ENCODE results near the gene GPRASP2. TPM values are rescaled to one million over a fixed set of nuclear protein-coding genes. Genes with fewer than 3 reads are reported as not detected.

The GPRASP2 gene
- total RNA-seq, 1 donor from 2014 or later = 17.7 TPM

DNA sequence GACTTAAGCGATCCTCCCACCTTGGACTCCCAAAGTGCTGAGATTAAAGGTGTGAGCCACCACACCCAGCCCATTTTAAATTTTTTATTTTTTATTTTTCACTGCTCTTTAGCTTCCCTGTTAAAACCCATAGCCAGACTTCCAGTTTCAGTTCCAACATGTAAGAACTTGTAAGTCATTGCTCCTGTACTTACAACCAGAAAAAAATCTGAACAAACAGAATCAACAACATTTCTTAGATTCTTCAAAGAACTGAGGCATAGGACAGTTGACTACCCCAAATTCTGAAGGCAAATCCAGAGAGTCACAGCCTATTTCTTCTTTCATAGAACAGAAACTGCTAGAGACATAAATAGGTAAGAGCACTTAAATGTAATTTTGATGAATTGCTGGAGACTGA is 16.4 kb downstream of the GPRASP2 start:
- intact Hi-C loops (cut with DNase I) = no loop called here
- no peak for DNase-seq (ENCODE audit: low spot score)

DNA sequence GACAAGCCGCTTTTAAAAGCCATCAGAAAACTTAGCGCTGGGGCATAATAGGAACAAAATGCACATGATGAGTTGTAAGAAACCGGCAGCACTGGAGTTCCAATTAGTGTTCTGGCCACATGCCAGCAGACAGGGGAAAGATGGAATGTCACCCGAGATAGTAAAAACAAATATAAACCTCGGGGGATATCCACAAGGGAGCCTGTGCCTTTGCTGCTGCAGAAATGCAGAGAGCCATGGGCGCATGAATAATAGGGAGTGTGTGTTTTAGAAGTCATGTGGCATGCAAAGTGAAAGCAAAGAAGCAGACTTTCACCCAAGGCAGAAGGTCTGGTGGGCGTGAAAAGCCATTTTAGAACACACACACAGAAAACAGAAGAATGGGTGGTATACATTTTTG is 27.4 kb downstream of the GPRASP2 start:
- no peak for DNase-seq (ENCODE audit: low spot score)
- intact Hi-C loops (cut with DNase I) = no loop called here

DNA sequence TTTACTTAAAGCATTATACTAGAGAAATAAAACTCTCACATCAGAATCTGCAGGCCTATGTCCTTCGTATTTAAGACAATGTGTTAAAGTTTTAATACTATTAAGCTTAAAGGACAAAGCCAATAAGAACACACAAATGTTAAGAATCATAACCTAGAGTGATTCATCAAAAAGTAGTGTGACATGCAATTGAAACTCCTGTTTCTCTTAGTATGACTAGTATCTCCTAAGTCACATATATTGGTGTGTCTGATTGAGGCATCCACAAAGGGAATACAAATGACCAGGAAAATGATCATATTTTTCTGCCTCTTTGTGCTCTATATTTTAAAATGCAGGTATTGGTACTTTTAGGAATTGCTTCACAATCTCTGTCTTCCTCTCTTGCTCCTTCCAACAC is 32.1 kb downstream of the GPRASP2 start:
- no peak for DNase-seq (ENCODE audit: low spot score)

DNA sequence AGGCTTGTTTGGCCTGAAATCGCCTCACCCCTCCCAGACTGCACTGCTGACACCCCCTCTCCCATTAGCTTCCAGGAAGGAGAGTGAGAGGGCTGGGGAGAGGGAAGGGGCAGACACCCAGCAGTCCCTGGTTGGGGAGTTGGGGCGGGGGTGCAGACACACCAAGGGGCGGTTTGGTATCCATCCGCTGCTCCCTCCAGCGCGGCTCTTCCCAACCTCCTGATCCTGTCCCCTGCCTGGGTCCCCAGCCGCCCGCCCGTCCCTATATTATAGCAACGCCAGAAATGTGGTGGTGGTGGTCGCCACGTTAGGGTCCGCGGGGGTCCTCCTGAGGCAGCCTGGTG is 33.2 kb downstream of the GPRASP2 start:
- no peak for DNase-seq (ENCODE audit: low spot score)
- intact Hi-C loops (cut with DNase I) = no loop called here

More for the DNA sequence above, 32.1 kb downstream of the GPRASP2 start:
- intact Hi-C loops (cut with DNase I) = no loop called here

DNA sequence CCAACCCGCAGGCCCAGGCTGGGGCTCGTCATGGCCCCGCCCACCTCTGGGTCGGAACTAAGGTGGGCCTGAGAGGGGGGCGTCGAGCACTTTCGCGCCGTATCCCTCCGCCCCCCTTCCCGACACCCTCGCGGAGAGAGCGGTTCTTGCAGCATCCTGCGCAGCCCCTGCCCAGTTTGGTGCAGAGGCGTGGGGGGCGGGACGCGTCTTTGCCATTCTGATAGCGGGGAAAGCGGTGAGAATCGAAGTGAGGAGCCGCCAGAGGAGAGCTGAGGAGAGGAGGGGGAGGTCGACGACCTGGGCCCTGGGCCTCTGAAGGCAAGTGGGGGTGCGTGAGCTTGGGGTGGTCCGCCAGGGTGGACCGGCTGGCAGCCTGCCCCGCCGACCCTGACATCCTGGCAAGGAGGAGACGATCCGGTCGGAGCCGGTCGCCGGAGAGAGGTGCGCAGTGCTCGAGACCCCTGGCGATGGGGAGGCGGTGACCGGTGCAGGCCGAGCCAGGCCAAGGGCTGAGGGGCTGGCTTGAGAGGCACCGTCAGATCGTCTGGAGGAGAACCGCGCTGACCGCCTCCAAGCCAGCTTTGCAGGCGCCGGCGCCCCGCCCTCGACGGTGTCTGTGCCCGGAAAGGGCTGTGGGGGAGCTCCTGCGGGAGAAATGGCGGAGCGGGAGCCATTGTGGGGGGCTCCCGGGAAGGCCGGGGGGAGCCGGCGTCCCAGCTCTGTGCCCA is 33.8 kb downstream of the GPRASP2 start:
- peak; percentile 82 for DNase-seq (ENCODE audit: low spot score)
- intact Hi-C loops (cut with DNase I) = no loop called here

DNA sequence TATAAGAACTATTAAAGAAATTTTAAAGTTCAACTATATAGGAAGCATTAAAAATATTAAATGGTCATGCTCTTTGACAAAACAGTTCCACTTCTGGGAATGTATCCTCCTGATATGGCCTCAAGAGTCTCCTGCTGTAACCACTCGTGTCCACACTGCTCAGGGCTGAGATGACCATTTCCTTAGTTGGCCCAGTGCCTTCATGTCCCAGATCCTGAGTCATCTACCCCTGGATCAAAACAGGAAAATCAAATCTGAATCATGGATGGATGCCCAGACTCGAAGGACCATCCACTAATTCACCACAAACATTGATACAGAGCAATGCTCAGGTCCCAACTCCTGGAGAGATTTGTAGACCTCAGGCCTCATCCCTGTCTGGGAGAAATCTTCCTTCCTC is 53.0 kb downstream of the GPRASP2 start:
- DNase-seq (ENCODE audit: low spot score) = no peak
- intact Hi-C loops (cut with DNase I) = no loop called here

DNA sequence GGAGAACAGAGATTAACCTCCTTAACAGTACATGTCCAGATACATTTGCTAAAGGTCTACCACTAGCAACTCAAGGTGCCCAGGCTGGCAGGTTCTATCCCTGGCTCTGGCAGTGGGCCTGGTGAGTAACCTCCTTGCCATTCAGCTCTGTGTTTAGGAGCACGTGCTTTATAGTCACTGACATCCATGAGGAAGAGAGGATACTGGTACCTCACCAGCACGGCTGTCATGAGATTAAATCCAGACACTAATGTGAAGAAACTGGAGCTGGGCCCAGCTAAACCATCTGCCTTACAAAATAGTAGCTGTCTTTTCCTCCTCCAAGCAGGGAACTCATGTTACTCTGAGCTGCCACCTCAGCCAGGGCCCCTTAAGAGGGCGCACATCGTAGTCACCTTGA is 53.6 kb downstream of the GPRASP2 start:
- intact Hi-C loops (cut with DNase I) = no loop called here
- no peak for DNase-seq (ENCODE audit: low spot score)

DNA sequence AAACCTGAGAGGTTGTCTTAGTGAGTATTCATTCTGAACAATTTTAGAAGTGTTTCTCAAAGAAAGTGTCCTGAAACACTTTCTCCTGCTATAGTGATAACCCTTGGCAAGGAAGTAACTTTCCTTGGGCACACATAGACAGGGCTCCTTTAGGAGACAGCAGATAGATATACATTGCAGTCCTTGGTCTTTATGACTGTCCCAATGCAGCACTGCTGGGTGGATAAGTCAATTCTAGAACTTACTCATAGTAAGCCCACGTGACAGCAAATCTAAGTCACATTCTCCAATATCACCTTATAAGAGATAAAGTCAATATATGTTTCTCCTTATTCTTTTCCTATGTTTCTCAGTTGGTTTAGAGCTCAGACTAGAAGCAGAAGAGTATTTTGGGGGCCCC is 55.0 kb downstream of the GPRASP2 start:
- intact Hi-C loops (cut with DNase I) = no loop called here
- no peak for DNase-seq (ENCODE audit: low spot score)

Other genes with a start within 250 kb of the GPRASP2 start
- not detected for gene TCP11X2, start 240.6 kb upstream of the GPRASP2 start, total RNA-seq
- not detected for gene TMSB15A, start 195.7 kb upstream of the GPRASP2 start, total RNA-seq
- 5.4 TPM for gene ARMCX5, start 112.9 kb upstream of the GPRASP2 start, total RNA-seq
- 8.2 TPM for gene GPRASP1, start 61.0 kb upstream of the GPRASP2 start, total RNA-seq
- gene GPRASP3, start 8.3 kb downstream of the GPRASP2 start, total RNA-seq = 5.7 TPM
- 0.32 TPM for gene RAB40AL, start 224.8 kb downstream of the GPRASP2 start, total RNA-seq

Measured in cardiac septum (tissue), 1 donor.